Heart right ventricle (tissue), 16 donors: ENCODE data around the gene RNF13. TPM values are rescaled to one million over a fixed set of nuclear protein-coding genes. Genes with fewer than 3 reads are reported as not detected.

Experiments used
- ATAC-seq, 8 donors: fragments of 200-7000 bp; cut with Tn5 transposase; one replicate each; pipeline ENCODE4 v1.9.1; 2020; ENCODE audit warnings: mild to moderate bottlenecking in 8 of 8, moderate library complexity in 8 of 8, moderate number of reproducible peaks in 1 of 8
- DNase-seq, 2 donors: peaks; one replicate each; pipeline ENCODE4 v3.0.0-alpha.2; 2020
- H3K27ac ChIP-seq, 10 donors: fragments of 200-600 bp; sonication (generic) in 2 of 10; one replicate each; pipeline versions ENCODE4 v1.5.0 to v1.8.0; 2020 to 2022; ENCODE audit warnings: mild to moderate bottlenecking in 3 of 10
- H3K27me3 ChIP-seq, 7 donors: fragments of 200-600 bp; one replicate each; pipeline ENCODE4 v1.8.0; 2021 to 2022; ENCODE audit warnings: mild to moderate bottlenecking in 2 of 7
- H3K36me3 ChIP-seq, 9 donors: fragments of 200-600 bp; sonication (generic) in 1 of 9; one replicate each; pipeline versions ENCODE4 v1.5.0 to v1.8.0; 2020 to 2022; ENCODE audit warnings: mild to moderate bottlenecking in 2 of 9
- H3K4me1 ChIP-seq, 9 donors: fragments of 200-600 bp; sonication (generic) in 1 of 9; one replicate each; pipeline versions ENCODE4 v1.5.0 to v1.8.0; 2020 to 2022; ENCODE audit warnings: mild to moderate bottlenecking in 4 of 9
- H3K4me3 ChIP-seq, 10 donors: fragments of 200-600 bp; sonication (generic) in 2 of 10; one replicate each; pipeline versions ENCODE4 v1.5.0 to v1.8.0; 2020 to 2022; ENCODE audit warnings: mild to moderate bottlenecking in 7 of 10, moderate library complexity in 2 of 10
- H3K9me3 ChIP-seq, 11 donors: fragments of 200-600 bp in 10 of 11; sonication (generic) in 2 of 11; one replicate each; pipeline versions ENCODE4 v1.5.0 to v1.8.0; 2013 to 2022; ENCODE audit warnings: mild to moderate bottlenecking in 2 of 11, control low read depth in 1 of 11, moderate library complexity in 1 of 11
- CTCF ChIP-seq, 9 donors: fragments of 200-600 bp; sonication (generic) in 2 of 9; IDR thresholded peaks; one replicate each; pipeline versions ENCODE4 v1.5.0 to v1.8.0; 2021 to 2022; ENCODE audit warnings: antibody characterized with exemption in 9 of 9, mild to moderate bottlenecking in 5 of 9, moderate library complexity in 1 of 9
- WGBS, 2 donors: extraction: QIAGEN DNeasy Blood & Tissue Kit; methylation state at CpG; one replicate each; pipeline ENCODE4 v1.1.7; 2013; ENCODE audit warnings: inconsistent platforms in 1 of 2; 5-methylcytosine and 5-hydroxymethylcytosine counted together
- intact Hi-C, 10 donors: fragments of 100-400 bp; cut with DNase I; formaldehyde crosslinking; loops; one replicate each; pipeline versions ENCODE4 v1.11.1 to v1.14.2; 2022
- polyA plus RNA-seq, 2 donors: library from polyadenylated mRNA; stranded (reverse); fragments of 200-250 nt; gene quantifications; one replicate each; pipeline ENCODE4 v1.2.3, GENCODE V29; 2013
- total RNA-seq, 10 donors: library from RNA; stranded (reverse); fragmentation: NEBNext Ultra II Directional in 3 of 10; extraction: Animal tissue kit (Norgen Biotek cat#: 25700) in 3 of 10; gene quantifications; one replicate each; pipeline versions ENCODE4 v1.2.1 to v1.2.4, GENCODE V29; 2021 to 2023
- donor health status: Arrhythmogenic right ventricular cardiomyopathy.
- donor health status: ischemic (EF 13 %, LVEDD 7.1; RV severe dilation, severe dysfunction).
- donor health status: healthy with polysubstance abuse.
- donor health status: DM: no; HTN: yes; CAD: no.
- donor health status: DM: no; HTN: no; CAD: no.
- donor health status: ischemic (EF 25% LVEDD 6.9; RV normal size, moderate dysfunction).
- donor health status: ischemic (EF 25% LVEDD 5.7; RV mildly dilated, moderate dysfunction).
- donor health status: healthy.
- donor health status: DM: yes; HTN: yes; CAD: no.
- donor health status: Ischemic cardiomyopathy.
- donor health status: ischemic (EF 35%, LVEDD 5.7; RV mildly dilated, moderate dysfunction).
- donor health status: nonischemic (EF 11% LVEDD 7.7; RV severe dilation, severe dysfunction).
- donor health status: DM: yes; HTN: yes; CAD: no.
- donor health status: PGD.
- donor health status: ischemic (EF 29% LVEDD 5.4; RV normal size, mild dysfunction).
- donor health status: nonischemic (EF 23%, LVEDD 6.1; RV moderate dilation, normal function).

Gene RNF13
- total and polyA plus RNA-seq, 12 donors, result 24.8 to 72.3 (median 52.4) TPM

- no peaks in the 10 kb centered on the region for H3K36me3 ChIP-seq
- no peaks in the 10 kb centered on the region for H3K4me1 ChIP-seq
- no peak overlapping the region for H3K27ac ChIP-seq
- intact Hi-C loops, result loop anchor here in 1 of 10 donors (10.0 kb wide), 1 partner anchor 306 kb away; no protein-coding TSS in a partner anchor
- DNase-seq (no peak), ATAC-seq (no peak)
- WGBS, 2 donors, result 88 to 92% methylated on average over 8 of the region's 8 CpGs
- H3K4me3 ChIP-seq, result no peak overlapping the region
- peaks cover 0 to 8% (median 0%) of the 10 kb centered on the region in 11 donors for H3K9me3 ChIP-seq
- no peaks in the 10 kb centered on the region for H3K27me3 ChIP-seq
- TF ChIP-seq CTCF (IDR thresholded peaks at IDR 0.05), result no peak
These were observed 12.3 kb upstream of the RNF13 start for GRCh38 chr3:149800693-149801092.

GRCh38 chr3:149801195-149801594, 11.8 kb upstream of the RNF13 start:
- no peak for ATAC-seq
- 63 to 79% methylated on average over 1 of the region's 1 CpG for WGBS, 2 donors

GRCh38 chr3:149801639-149802038, 11.4 kb upstream of the RNF13 start:
- no peak for ATAC-seq
- no peak overlapping the region for H3K4me3 ChIP-seq

More at GRCh38 chr3:149801195-149801594, 11.8 kb upstream of the RNF13 start:
- Histone ChIP-seq H3K9me3 (peaks cover 0 to 8% (median 0%) of the 10 kb centered on the region in 11 donors), H3K27me3 (no peaks in the 10 kb centered on the region), H3K4me3 (no peak overlapping the region), H3K27ac (no peak overlapping the region), H3K4me1 (no peaks in the 10 kb centered on the region), H3K36me3 (no peaks in the 10 kb centered on the region)
- intact Hi-C loops, result loop anchor here in 1 of 10 donors (10.0 kb wide), 1 partner anchor 306 kb away; no protein-coding TSS in a partner anchor
- no peak for TF ChIP-seq CTCF (IDR thresholded peaks at IDR 0.05)
- DNase-seq, result no peak

DNA sequence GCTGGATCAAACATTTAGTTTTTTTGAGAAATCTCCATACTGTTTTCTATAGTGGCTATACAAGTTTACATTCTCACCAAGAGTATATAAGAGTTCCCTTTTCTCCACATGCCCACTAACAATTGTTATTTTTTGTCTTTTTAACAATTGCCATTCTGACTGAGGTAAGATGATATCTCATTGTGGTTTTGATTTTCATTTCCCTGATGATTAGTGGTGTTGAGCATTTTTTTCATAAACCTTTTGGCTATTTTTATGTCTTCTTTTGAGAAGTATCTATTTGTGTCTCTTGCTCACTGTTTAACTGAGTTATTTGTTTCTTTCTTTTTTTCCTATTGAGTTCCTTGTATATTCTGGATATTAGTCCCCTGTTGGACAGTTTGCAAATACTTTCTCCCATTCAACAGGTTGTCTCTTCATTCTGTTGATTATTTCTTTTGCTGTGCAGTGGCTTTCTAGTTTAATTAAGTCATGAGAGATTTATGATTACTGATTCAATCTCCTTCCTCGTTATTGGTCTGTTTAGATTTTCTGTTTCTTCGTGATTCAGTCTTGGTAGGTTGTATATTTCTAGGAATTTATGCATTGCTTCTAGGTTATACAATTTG, 6.7 kb upstream of the RNF13 start:
- intact Hi-C loops, result loop anchor here in 2 of 10 donors (5.0 to 10.0 kb wide), 2 partner anchors 34 to 311 kb away; no protein-coding TSS in a partner anchor
- Histone ChIP-seq H3K27me3 (no peaks in the 10 kb centered on the region), H3K4me1 (peaks cover 0 to 8% (median 0%) of the 10 kb centered on the region in 9 donors), H3K9me3 (no peaks in the 10 kb centered on the region), H3K36me3 (no peaks in the 10 kb centered on the region), H3K4me3 (no peak overlapping the region), H3K27ac (no peak overlapping the region)
- DNase-seq (no peak), ATAC-seq (no peak)
- 72 to 79% methylated on average over 2 of the region's 2 CpGs for WGBS, 2 donors
- TF ChIP-seq CTCF (IDR thresholded peaks at IDR 0.05), result no peak

More at GRCh38 chr3:149801639-149802038, 11.4 kb upstream of the RNF13 start:
- Histone ChIP-seq H3K27ac (no peak overlapping the region), H3K27me3 (no peaks in the 10 kb centered on the region), H3K4me1 (no peaks in the 10 kb centered on the region), H3K9me3 (peaks cover 0 to 8% (median 0%) of the 10 kb centered on the region in 11 donors), H3K36me3 (no peaks in the 10 kb centered on the region)
- WGBS, 2 donors, result 66 to 70% methylated on average over 5 of the region's 5 CpGs
- TF ChIP-seq CTCF (IDR thresholded peaks at IDR 0.05), result no peak
- intact Hi-C loops, result loop anchor here in 1 of 10 donors (10.0 kb wide), 1 partner anchor 307 kb away; no protein-coding TSS in a partner anchor
- DNase-seq, result no peak
